K562 (cell line): ENCODE results near the gene DUXB. TPM values are rescaled to one million over a fixed set of nuclear protein-coding genes. Genes with fewer than 3 reads are reported as not detected.

Experiments used
- ELF1 ChIP-seq: fragments of 200-800 bp; sonication (Bioruptor generic); IDR thresholded peaks from 2 replicates; pipeline ENCODE4 v1.6.1; 2016; ENCODE audit warnings: missing genetic modification characterization, missing compliant biosample characterization
- HEY1 ChIP-seq: fragments of 250-450 bp; sonication (Bioruptor Pico); IDR thresholded peaks from 2 replicates; pipeline ENCODE4 v1.5.0; 2020; ENCODE audit warnings: mild to moderate bottlenecking, moderate library complexity, borderline replicate concordance
- HNRNPLL ChIP-seq: fragments of 200-400 bp; formaldehyde crosslinking; IDR thresholded peaks from 2 replicates; pipeline ENCODE4 v1.6.1; 2017; ENCODE audit warnings: low read length, low read depth, mild to moderate bottlenecking; ENCODE audit not compliant: poor library complexity, severe bottlenecking
- HOMEZ ChIP-seq: fragments of 250-450 bp; sonication (Bioruptor Pico); IDR thresholded peaks from 2 replicates; pipeline ENCODE4 v1.4.0; 2020; ENCODE audit warnings: mild to moderate bottlenecking, moderate library complexity
- MLX ChIP-seq, 2 experiments: fragments of 450-650 bp in 1 of 2; sonication (generic) in 1 of 2; formaldehyde crosslinking; conservative IDR thresholded peaks; 2 replicates each; pipeline versions ENCODE4 v1.4.0 to v1.8.1; 2020 to 2022; ENCODE audit warnings: mild to moderate bottlenecking in 1 of 2, missing genetic modification reagents in 1 of 2
- MNT ChIP-seq, 2 experiments: fragments of 450-650 bp; conservative IDR thresholded peaks; 2 replicates each; pipeline ENCODE4 v1.6.1; 2017; ENCODE audit warnings: mild to moderate bottlenecking in 2 of 2, moderate library complexity in 2 of 2
- NONO ChIP-seq, 2 experiments: fragments of 200-400 bp in 1 of 2; fragments of 450-650 bp in 1 of 2; formaldehyde crosslinking in 1 of 2; IDR thresholded peaks; 2 replicates each; pipeline ENCODE4 v1.6.1; 2017; ENCODE audit warnings: low read depth in 2 of 2, mild to moderate bottlenecking in 2 of 2, moderate library complexity in 2 of 2, low read length in 1 of 2
- PHF8 ChIP-seq: fragments of 200-600 bp; sonication (generic); IDR thresholded peaks from 2 replicates; pipeline ENCODE4 v1.6.1; 2012; ENCODE audit warnings: mixed run types, mild to moderate bottlenecking, inconsistent platforms, low read length, moderate library complexity, borderline replicate concordance
- RHOXF2B ChIP-seq: fragments of 250-450 bp; sonication (Bioruptor Pico); conservative IDR thresholded peaks from 2 replicates; pipeline ENCODE4 v1.5.1; 2021
- SAP30 ChIP-seq: fragments of 200-600 bp; sonication (generic); IDR thresholded peaks from 2 replicates; pipeline ENCODE4 v1.6.1; 2012; ENCODE audit warnings: borderline replicate concordance, low read depth, mild to moderate bottlenecking, moderate library complexity, low read length, control low read depth, inconsistent platforms; ENCODE audit not compliant: insufficient read depth, poor library complexity, severe bottlenecking
- SFPQ ChIP-seq: fragments of 200-400 bp; formaldehyde crosslinking; IDR thresholded peaks from 2 replicates; pipeline ENCODE4 v1.6.1; 2017; ENCODE audit warnings: mild to moderate bottlenecking, low read depth, low read length, moderate library complexity
- SNAPC5 ChIP-seq: fragments of 250-450 bp; sonication (Bioruptor Pico); IDR thresholded peaks from 2 replicates; pipeline ENCODE4 v1.8.0; 2021; ENCODE audit warnings: moderate library complexity, mild to moderate bottlenecking, inconsistent platforms
- TEAD1 ChIP-seq, 2 experiments: fragments of 450-650 bp in 1 of 2; sonication (generic) in 1 of 2; formaldehyde crosslinking; IDR thresholded peaks; 2 replicates each; pipeline versions ENCODE4 v1.4.0 to v1.8.0; 2020 to 2022; ENCODE audit warnings: mild to moderate bottlenecking in 2 of 2, missing genetic modification reagents in 1 of 2
- ZNF395 ChIP-seq: fragments of 200-800 bp; sonication (Bioruptor generic); IDR thresholded peaks from 2 replicates; pipeline ENCODE4 v1.6.1; 2017; ENCODE audit warnings: missing genetic modification characterization, missing compliant biosample characterization
- polyA plus RNA-seq, 8 experiments: library from polyadenylated mRNA; depleted of rRNA in 4 of 8; stranded (reverse) in 5 of 8; unstranded in 3 of 8; fragments of >200 nt; fragmentation: Nextera tagmentation in 2 of 8; fragmentation: Illumina TruSeq in 1 of 8; extraction: Ambion mirVana in 2 of 8; extraction: Trizol in 1 of 8; gene quantifications; 2 replicates each; pipeline versions ENCODE4 v1.2.1 to v1.2.3, GENCODE V29; 2011 to 2014; ENCODE audit warnings: inconsistent platforms in 1 of 8, missing spikeins in 1 of 8
- total RNA-seq, 7 experiments: library from RNA; depleted of rRNA in 6 of 7; stranded (reverse); fragments of >200 nt in 6 of 7; fragmentation: Illumina TruSeq in 2 of 7; extraction: Trizol in 2 of 7; gene quantifications; 2 replicates each; pipeline versions ENCODE4 v1.2.1 to v1.2.3, GENCODE V29; 2011 to 2021; ENCODE audit warnings: low replicate concordance in 1 of 7

Gene DUXB
- total and polyA plus RNA-seq, 9 of the 15 experiments (the other 6 are each of a cell fraction or from before 2014, with no cell fraction given), result not detected

- TF ChIP-seq ZNF395 (CRISPR knock-in tag) (peak; percentile 16; the same call in 1 of the 2 replicates), NONO (IDR thresholded peaks at IDR 0.05; ENCODE audit: low read depth in 2 of 2, low read length in 1 of 2) (no peak), HOMEZ (CRISPR knock-in tag) (0 out of 2 replicates have a peak, but pooled peaks have one; percentile 30), HEY1 (no peak), TEAD1 (CRISPR knock-in tag; IDR thresholded peaks at IDR 0.05) (peak in 1 of 2 experiments; percentile 5; a peak in 1 of 4 replicates), PHF8 (peak; percentile 23; the same call in 1 of the 2 replicates), SAP30 (peak; percentile 45), MLX (CRISPR knock-in tag; conservative IDR thresholded peaks at IDR 0.05) (no peak), SNAPC5 (CRISPR knock-in tag) (no peak), ELF1 (tag) (0 out of 2 replicates have a peak, but pooled peaks have one; percentile 9), MNT (conservative IDR thresholded peaks at IDR 0.05) (peak; percentile 32 to 39; a peak in 3 of 4 replicates), RHOXF2B (no peak), HNRNPLL (no peak), SFPQ (no peak)
Observed at GRCh38 chr16:75648265-75649076, 52.8 kb downstream of the DUXB start (continued).
